A549 treated with AZD9567 at 1 μM for 4 hours (cell line): Measurements from ENCODE around the gene NHLRC1. TPM values are rescaled to one million over a fixed set of nuclear protein-coding genes. Genes with fewer than 3 reads are reported as not detected.

ENCODE experiments used
- total RNA-seq: library from RNA; stranded (reverse); fragments of 200-300 nt; extraction: Qiagen RNA extraction; gene quantifications from 5 replicates; pipeline ENCODE4 v1.2.3, GENCODE V29; 2022; ENCODE audit not compliant: insufficient read depth

NHLRC1 gene
- 1.1 to 1.7 TPM (median 1.3 TPM) in 5 replicates for total RNA-seq

DNA sequence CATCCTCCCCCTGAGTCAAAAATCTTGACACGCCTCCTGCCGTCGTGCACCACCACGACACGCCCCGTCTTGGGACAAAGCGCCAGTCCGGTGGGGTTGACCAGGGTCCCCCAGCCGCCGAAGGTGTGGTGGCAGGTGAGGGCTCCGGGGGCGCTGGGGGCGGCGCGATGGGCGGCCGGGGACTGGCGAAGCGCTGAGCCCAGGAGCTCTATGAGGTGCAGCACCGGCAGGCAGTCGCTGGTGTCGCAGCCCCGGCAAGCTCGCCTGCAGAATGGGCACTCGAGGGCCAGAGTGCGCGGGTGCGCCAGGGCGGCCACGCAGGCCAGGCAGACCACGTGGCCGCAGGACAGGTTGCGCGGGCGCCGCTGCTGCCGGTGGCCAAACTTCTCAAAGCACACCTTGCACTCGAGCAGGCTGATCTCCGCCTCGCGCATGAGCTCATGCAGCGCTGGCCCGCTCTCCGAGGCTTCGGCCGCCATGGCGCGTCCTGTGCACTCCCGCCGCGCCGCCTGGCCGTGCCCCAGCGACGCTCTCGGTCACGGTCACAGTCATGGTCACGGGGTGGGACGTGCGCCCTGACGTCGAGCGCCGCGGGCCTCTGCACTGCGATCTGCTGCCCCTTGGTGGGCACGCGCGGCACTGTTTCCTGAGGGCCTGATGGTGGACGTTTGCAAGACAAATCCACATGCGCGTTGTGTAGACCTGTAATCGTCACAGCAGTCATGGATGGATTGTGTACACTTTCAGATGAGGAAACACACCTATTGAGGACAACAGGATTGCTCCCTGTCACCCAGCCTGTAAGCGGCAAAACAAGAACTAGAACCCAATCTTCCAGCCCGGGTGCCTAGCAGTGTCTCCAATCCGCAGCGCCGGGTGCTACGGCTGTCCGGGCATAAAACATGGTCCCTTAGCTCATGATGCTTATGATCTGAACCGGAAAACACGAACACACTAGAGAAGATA, at the start of gene NHLRC1:
TSS of gene NHLRC1 (minus strand) at position 550 of the 966 bp plus-strand sequence. CDS start at position 479, 71 bp downstream.

DNA sequence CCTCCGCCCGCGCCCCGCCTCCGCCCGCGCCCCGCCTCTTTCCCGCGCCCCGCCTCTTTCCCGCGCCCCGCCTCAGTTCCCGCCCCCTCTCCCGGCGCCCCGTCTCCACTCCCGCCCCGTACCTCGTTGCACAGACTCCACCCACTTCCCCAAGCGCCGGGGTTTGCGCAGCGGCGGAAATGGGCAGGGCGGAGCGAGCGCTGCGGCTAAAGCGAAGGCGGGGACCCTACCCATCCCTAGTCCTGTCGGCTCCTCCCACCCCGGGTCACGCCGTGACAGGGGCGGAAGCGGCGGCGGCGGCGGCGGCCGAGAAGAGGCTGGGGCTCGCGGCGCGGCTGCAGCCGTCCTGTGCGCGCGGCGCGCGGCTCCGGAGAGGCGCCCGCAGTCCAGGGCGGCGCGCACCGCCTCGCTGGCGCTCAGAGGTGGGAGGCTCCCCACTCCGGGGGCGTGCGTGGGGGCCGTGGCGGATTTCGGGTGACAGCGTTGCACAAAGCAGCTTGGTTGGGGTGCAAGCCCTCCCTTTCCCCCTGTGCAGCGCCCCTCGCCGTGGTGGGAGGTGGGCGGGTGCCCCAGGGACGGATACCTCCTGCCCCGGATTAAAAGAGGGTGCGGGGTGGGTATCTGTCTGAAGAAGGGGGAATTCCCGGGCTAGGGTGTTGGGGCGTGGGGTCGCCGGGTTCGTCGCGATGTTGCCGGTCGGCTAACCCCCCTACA, 32.8 kb upstream of the NHLRC1 start, which contains the start of gene KDM1B:
TSS of gene KDM1B (plus strand) at position 273 of the 714 bp plus-strand sequence. CDS start 4,474 bp downstream, outside the sequence.

DNA sequence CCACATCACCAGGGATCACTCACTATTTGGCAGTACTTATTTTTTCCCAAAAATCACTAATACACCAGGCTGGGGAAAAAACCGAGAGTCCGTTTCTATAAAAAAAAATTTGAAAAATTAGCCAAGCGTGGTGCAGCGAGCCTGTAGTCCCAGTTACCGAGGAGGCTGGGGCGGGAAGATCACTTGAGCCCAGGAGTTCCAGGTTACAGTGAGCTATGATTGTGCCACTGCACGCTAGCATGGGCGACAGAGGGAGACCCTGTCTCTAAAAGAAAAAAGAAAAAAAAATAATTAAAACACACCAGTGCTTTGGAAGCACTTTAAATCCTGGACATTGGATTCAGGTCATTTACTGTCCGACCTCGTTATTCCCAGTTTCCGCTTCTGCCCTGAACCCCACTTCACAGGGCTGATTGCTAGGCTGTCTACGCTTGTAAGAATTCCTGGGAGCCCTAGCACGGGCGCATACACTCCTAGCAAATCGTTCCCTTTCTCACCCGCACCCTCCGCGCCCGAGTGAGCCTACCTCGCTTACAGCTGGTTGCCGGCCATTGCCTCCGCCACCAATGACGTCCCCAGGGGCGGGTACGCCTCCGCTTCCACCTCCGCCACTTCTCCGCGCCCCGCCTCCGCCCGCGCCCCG, 32.2 kb upstream of the NHLRC1 start, which contains the start of gene TPMT:
TSS of gene TPMT (minus strand) at position 571 of the 643 bp plus-strand sequence. CDS start 5,950 bp downstream, outside the sequence.

Other genes starting within 250 kb of the NHLRC1 start
- gene KIF13A, start 135.0 kb downstream of the NHLRC1 start, total RNA-seq = 16.0 to 24.1 TPM (median 16.7 TPM) in 5 replicates
- 5.0 to 6.1 TPM (median 5.8 TPM) in 5 replicates for gene TPMT, start 32.4 kb upstream of the NHLRC1 start, total RNA-seq
- 6.2 to 9.5 TPM (median 7.8 TPM) in 5 replicates for gene KDM1B, start 32.7 kb upstream of the NHLRC1 start, total RNA-seq
- 70.3 to 95.6 TPM (median 81.4 TPM) in 5 replicates for gene DEK, start 141.9 kb upstream of the NHLRC1 start, total RNA-seq